OCI-LY3 (cell line): ENCODE data around the gene MGST1.

ENCODE experiments used
- EZH2phosphoT487 ChIP-seq: fragments of 200-600 bp; shearing (Covaris generic); IDR thresholded peaks from 2 replicates; pipeline ENCODE4 v1.6.1; 2018; ENCODE audit warnings: antibody characterized with exemption, mixed run types, low read depth
- TF ChIP-seq, protein P1 (sequence below): fragments of 200-600, 300-600 bp; sonication (generic); IDR thresholded peaks from 2 replicates; pipeline ENCODE4 v1.5.1; 2014; ENCODE audit warnings: antibody characterized with exemption, low read length, low read depth

GRCh38 chr12:16392846-16393535 is 45.5 kb downstream of the MGST1 start:
- TF ChIP-seq, protein P1, sequence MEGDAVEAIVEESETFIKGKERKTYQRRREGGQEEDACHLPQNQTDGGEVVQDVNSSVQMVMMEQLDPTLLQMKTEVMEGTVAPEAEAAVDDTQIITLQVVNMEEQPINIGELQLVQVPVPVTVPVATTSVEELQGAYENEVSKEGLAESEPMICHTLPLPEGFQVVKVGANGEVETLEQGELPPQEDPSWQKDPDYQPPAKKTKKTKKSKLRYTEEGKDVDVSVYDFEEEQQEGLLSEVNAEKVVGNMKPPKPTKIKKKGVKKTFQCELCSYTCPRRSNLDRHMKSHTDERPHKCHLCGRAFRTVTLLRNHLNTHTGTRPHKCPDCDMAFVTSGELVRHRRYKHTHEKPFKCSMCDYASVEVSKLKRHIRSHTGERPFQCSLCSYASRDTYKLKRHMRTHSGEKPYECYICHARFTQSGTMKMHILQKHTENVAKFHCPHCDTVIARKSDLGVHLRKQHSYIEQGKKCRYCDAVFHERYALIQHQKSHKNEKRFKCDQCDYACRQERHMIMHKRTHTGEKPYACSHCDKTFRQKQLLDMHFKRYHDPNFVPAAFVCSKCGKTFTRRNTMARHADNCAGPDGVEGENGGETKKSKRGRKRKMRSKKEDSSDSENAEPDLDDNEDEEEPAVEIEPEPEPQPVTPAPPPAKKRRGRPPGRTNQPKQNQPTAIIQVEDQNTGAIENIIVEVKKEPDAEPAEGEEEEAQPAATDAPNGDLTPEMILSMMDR = no peak
- no peak for TF ChIP-seq EZH2phosphoT487
